Measurements from ENCODE around the gene BORCS5. TPM values are rescaled to one million over a fixed set of nuclear protein-coding genes. Genes with fewer than 3 reads are reported as not detected.

BORCS5 gene
- total RNA-seq, 1 experiment from 2014 or later, result 13.9 TPM

DNA sequence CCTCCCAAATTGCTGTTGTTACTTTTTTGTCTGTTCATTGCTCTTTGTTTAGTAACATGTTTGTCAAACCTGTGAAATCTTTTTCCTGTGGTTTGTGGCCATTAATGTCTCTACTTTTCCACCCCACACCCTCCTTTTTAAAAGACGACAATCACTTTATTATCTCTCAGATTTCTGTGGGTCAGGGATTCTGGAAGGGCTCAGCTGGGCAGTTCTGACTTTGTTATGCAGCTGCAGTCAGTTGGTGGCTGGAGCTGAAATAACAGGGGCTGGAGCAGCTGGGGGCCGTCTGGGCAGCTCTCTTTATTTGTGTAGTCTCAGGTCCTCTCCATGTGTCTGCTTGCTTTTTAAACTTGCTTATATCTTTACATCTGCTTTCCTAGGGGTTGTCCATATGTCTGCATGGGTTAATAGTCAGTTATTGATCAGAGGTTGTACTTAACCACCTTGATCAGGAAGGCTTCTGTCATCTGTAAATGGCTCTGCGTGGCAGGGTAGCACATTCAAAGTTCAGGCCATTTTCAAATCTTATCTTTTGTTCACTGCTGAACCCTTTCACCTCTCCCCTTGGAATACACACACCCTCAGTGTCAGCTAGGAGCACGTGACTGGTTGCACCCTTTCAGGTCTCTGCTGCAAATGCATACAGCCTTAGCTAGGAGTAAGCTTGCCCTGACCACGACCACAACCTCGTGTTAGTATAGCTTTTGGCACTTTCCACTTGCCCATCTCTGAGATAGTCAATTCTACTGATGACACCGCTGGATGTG lies 27.9 kb downstream of the BORCS5 start:
- no peaks in the 10 kb centered on the region for H3K23me2 ChIP-seq (ENCODE audit: insufficient read length, low read depth, low read length, poor library complexity, severe bottlenecking)
- H3K27ac ChIP-seq (ENCODE audit: insufficient read length, low read depth, low read length), result peak overlapping the region; percentile 17
- no peaks in the 10 kb centered on the region for H3K79me2 ChIP-seq (ENCODE audit: insufficient read depth, low read length)
- peak overlapping the region in 1 of 2 experiments; percentile 25; a peak in 2 of 5 replicates for H3K4me3 Mint-ChIP-seq
- peak overlapping the region; percentile 93 to 98 (median 93) for H3K27ac Mint-ChIP-seq
- H3K79me1 ChIP-seq (ENCODE audit: insufficient read depth, low read depth, low read length, poor library complexity, severe bottlenecking), result no peaks in the 10 kb centered on the region
- no peak overlapping the region for H3K56ac ChIP-seq (ENCODE audit: insufficient read length, low read depth, low read length)
- no peak overlapping the region for H2AFZ ChIP-seq (ENCODE audit: low read length)
- no peak overlapping the region for H2BK15ac ChIP-seq (ENCODE audit: low read depth, low read length)
- H3T11ph ChIP-seq (ENCODE audit: low read length), result no peak overlapping the region
- H3K4me2 ChIP-seq (ENCODE audit: insufficient read depth, insufficient read length, low read length), result peak overlapping the region; percentile 22
- no peak overlapping the region for H3K9ac ChIP-seq (ENCODE audit: extremely low read depth, insufficient read length, low read length)
- H4K91ac ChIP-seq (ENCODE audit: insufficient read length, low read depth, low read length), result no peak overlapping the region
- no peak overlapping the region for H2BK5ac ChIP-seq (ENCODE audit: insufficient read length, low read length)
- H3K4ac ChIP-seq (ENCODE audit: low read depth, low read length), result no peak overlapping the region
- H3K14ac ChIP-seq (ENCODE audit: insufficient read depth, low read length), result no peak overlapping the region
- peaks cover 7% of the 10 kb centered on the region; the same call in 1 of the 2 replicates for H3K4me1 ChIP-seq (ENCODE audit: insufficient read depth, low read length)
- peaks cover 10 to 21% of the 10 kb centered on the region in 2 experiments for H3K9me3 Mint-ChIP-seq
- no peak overlapping the region for H3K23ac ChIP-seq (ENCODE audit: insufficient read length, low read depth, low read length)
- H2BK120ac ChIP-seq (ENCODE audit: low read depth, low read length, poor library complexity, severe bottlenecking), result no peak overlapping the region
- H3K9me3 ChIP-seq (ENCODE audit: control insufficient read depth, low read depth, low read length), result no peaks in the 10 kb centered on the region
- H2AK5ac ChIP-seq (ENCODE audit: insufficient read length, low read length), result no peak overlapping the region
- H4K20me1 ChIP-seq (ENCODE audit: control insufficient read depth, insufficient read depth, insufficient read length), result no peaks in the 10 kb centered on the region
- H3K4me1 Mint-ChIP-seq, result peaks cover 41 to 44% of the 10 kb centered on the region in 2 experiments
- H2BK12ac ChIP-seq (ENCODE audit: insufficient read length, low read depth, low read length), result no peak overlapping the region
- H3K36me3 Mint-ChIP-seq (ENCODE audit: insufficient read depth in 1 of 3, low read depth in 3 of 3), result peaks cover 10 to 27% (median 14%) of the 10 kb centered on the region in 3 experiments
- no peak overlapping the region for H4K8ac ChIP-seq (replicated peaks; ENCODE audit: insufficient read length, low read depth, low read length)
- H3K27me3 ChIP-seq (ENCODE audit: insufficient read depth, low read length), result no peaks in the 10 kb centered on the region
- H3K27me3 Mint-ChIP-seq (ENCODE audit: low read depth), result no peaks in the 10 kb centered on the region
- H4K5ac ChIP-seq (ENCODE audit: insufficient read length, low read depth, low read length), result no peak overlapping the region
- DNase-seq, result peak; percentile 77
- no peak overlapping the region for H2BK20ac ChIP-seq (ENCODE audit: low read depth, low read length, poor library complexity, severe bottlenecking)
- no peak overlapping the region for H3K18ac ChIP-seq (ENCODE audit: insufficient read length, low read depth, low read length)
- TF ChIP-seq, protein P1, sequence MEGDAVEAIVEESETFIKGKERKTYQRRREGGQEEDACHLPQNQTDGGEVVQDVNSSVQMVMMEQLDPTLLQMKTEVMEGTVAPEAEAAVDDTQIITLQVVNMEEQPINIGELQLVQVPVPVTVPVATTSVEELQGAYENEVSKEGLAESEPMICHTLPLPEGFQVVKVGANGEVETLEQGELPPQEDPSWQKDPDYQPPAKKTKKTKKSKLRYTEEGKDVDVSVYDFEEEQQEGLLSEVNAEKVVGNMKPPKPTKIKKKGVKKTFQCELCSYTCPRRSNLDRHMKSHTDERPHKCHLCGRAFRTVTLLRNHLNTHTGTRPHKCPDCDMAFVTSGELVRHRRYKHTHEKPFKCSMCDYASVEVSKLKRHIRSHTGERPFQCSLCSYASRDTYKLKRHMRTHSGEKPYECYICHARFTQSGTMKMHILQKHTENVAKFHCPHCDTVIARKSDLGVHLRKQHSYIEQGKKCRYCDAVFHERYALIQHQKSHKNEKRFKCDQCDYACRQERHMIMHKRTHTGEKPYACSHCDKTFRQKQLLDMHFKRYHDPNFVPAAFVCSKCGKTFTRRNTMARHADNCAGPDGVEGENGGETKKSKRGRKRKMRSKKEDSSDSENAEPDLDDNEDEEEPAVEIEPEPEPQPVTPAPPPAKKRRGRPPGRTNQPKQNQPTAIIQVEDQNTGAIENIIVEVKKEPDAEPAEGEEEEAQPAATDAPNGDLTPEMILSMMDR (conservative IDR thresholded peaks at IDR 0.05), result no peak
- no CpG with 5 or more reads among the region's 7 CpGs for WGBS (ENCODE audit: extremely low coverage, insufficient read length, low lambda C conversion rate)

Data from H9 (cell line).